Neural crest cell (in vitro differentiated cells): ENCODE measurements around the gene ACSM4. TPM values are rescaled to one million over a fixed set of nuclear protein-coding genes. Genes with fewer than 3 reads are reported as not detected.

ENCODE experiments used
- DNase-seq: peaks from one replicate; pipeline ENCODE4 v3.0.0; 2021; ENCODE audit warnings: low read depth, mixed read lengths, low spot score
- H3K27ac Mint-ChIP-seq: one replicate; pipeline ENCODE4 v1.8.0; 2021; ENCODE audit warnings: mild to moderate bottlenecking, mixed read lengths; ENCODE audit not compliant: unreplicated experiment
- H3K27me3 Mint-ChIP-seq: 2 replicates; pipeline ENCODE4 v1.8.0; 2021; ENCODE audit warnings: low read depth, mild to moderate bottlenecking, mixed read lengths
- H3K36me3 Mint-ChIP-seq: 2 replicates; pipeline ENCODE4 v1.8.0; 2021; ENCODE audit warnings: low read depth, mild to moderate bottlenecking, mixed read lengths
- H3K4me1 Mint-ChIP-seq: 2 replicates; pipeline ENCODE4 v1.8.0; 2021; ENCODE audit warnings: mixed read lengths
- H3K4me3 Mint-ChIP-seq: one replicate; pipeline ENCODE4 v1.8.0; 2021; ENCODE audit warnings: mild to moderate bottlenecking, mixed read lengths
- H3K9me3 Mint-ChIP-seq: 2 replicates; pipeline ENCODE4 v1.8.0; 2021; ENCODE audit warnings: mixed read lengths
- total RNA-seq: library from RNA; stranded (reverse); gene quantifications from 2 replicates; pipeline ENCODE4 v1.2.1, GENCODE V29; 2021
- TF ChIP-seq, protein P1 (sequence below): fragments of 200-600 bp; sonication (generic); conservative IDR thresholded peaks from 2 replicates; pipeline ENCODE4 v1.5.0; 2021; ENCODE audit warnings: antibody characterized with exemption, mild to moderate bottlenecking

ACSM4 gene
- total RNA-seq, 1 donor from 2014 or later, result not detected

DNA sequence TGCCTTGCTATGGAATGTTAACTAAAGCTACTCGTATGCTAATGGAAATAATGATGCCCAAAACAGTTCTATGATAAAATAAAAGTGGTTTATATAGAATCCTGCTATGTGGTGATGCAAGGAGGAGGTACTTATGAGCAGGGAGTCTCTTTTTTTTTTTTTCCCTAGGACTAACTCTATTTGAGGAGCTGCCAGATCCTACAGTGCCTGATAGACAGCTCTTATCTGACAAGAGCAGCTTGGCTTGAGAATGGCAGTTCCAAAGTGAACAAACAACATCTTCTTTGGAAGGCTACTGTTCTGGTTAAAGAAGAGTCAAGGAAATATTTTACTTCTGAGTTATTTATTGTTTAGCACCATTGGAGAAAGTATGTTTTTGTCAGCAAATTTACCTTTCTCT, 10.2 kb upstream of the ACSM4 start:
- Mint-ChIP-seq H3K27ac (no peak overlapping the region), H3K9me3 (peaks cover 14% of the 10 kb centered on the region), H3K4me3 (no peak overlapping the region), H3K27me3 (peaks cover 20% of the 10 kb centered on the region), H3K4me1 (no peaks in the 10 kb centered on the region), H3K36me3 (peaks cover 4% of the 10 kb centered on the region)
- TF ChIP-seq, protein P1, sequence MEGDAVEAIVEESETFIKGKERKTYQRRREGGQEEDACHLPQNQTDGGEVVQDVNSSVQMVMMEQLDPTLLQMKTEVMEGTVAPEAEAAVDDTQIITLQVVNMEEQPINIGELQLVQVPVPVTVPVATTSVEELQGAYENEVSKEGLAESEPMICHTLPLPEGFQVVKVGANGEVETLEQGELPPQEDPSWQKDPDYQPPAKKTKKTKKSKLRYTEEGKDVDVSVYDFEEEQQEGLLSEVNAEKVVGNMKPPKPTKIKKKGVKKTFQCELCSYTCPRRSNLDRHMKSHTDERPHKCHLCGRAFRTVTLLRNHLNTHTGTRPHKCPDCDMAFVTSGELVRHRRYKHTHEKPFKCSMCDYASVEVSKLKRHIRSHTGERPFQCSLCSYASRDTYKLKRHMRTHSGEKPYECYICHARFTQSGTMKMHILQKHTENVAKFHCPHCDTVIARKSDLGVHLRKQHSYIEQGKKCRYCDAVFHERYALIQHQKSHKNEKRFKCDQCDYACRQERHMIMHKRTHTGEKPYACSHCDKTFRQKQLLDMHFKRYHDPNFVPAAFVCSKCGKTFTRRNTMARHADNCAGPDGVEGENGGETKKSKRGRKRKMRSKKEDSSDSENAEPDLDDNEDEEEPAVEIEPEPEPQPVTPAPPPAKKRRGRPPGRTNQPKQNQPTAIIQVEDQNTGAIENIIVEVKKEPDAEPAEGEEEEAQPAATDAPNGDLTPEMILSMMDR, result no peak
- no peak for DNase-seq

DNA sequence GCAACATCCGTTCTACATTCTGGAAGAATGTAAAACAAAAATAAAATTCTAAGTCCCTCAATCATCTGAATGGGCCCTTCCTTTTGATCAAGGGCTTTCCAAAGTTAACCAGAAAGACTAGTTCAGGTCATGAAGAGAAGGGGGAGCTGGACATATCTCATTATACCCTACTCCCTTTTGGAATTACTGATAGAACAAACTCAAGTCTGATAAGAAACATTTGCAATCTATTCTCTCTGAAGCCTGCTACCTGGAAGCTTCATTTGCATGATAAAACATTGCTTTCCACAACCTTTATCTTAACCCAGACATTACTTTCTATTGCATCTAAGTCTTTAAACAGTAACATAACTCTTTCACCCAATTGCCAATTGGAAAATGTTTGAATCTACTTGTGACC, 8.3 kb upstream of the ACSM4 start:
- H3K4me1 Mint-ChIP-seq, result no peaks in the 10 kb centered on the region
- TF ChIP-seq, protein P1, result no peak
- no peak overlapping the region for H3K4me3 Mint-ChIP-seq
- peaks cover 25% of the 10 kb centered on the region for H3K27me3 Mint-ChIP-seq
- DNase-seq, result no peak
- peaks cover under 1% of the 10 kb centered on the region for H3K36me3 Mint-ChIP-seq
- H3K9me3 Mint-ChIP-seq, result peaks cover 11% of the 10 kb centered on the region
- H3K27ac Mint-ChIP-seq, result no peak overlapping the region

DNA sequence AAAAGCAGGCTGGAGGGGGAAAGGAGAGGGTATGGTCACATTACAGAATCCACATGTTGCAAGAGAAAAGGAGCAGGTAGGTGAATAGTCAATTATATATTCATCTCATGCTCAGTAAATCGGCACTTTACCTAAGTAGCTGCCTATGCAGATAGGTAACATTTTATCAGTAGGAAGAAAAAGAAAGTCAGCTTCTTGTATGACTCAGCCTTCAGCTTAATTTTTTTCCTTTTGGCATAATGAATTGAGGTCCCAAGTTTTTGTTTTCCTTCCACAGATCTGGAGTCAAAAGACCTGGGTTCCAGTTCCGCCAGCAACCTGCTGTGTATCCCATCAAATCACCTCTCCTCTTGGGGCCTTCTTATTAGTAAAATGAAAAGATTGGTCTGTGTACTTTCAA, 6.0 kb upstream of the ACSM4 start:
- no peak overlapping the region for H3K27ac Mint-ChIP-seq
- peaks cover 22% of the 10 kb centered on the region for H3K27me3 Mint-ChIP-seq
- no peaks in the 10 kb centered on the region for H3K4me1 Mint-ChIP-seq
- no peak for DNase-seq
- no peaks in the 10 kb centered on the region for H3K9me3 Mint-ChIP-seq
- no peak overlapping the region for H3K4me3 Mint-ChIP-seq
- no peaks in the 10 kb centered on the region for H3K36me3 Mint-ChIP-seq
- TF ChIP-seq, protein P1, result no peak

DNA sequence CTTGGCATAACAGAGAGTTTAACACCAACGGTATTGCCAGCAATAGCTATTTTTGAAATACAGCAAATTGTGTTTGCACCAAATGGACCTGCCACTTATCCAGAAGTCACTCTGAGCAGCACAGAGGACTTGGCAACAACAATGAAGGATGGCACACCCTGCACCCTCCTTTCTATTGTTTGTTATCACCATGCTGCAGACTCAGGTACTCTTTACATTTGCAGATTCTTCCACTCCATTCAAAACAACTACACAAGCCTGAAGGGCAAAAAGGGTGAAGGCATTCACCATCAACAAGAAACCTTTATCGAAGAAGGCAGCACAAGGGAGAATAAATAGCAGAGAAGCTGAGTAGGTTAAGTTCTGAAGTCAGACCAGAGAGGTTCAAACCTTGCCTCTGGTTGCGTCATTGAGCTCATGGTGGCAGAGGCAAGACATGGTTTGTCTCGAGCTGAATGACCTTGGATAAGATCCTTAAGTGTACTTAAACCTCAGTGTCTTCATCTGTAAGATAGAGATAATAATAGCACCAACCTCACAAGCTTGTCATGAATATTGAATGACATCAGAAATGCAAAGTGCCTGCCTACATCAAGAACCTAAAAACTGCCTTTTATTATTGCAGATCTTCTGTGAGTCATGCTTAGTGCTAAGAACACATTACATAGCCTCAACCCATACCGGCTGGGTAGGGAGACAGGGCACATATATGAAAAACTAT, 1.4 kb upstream of the ACSM4 start:
- TF ChIP-seq, protein P1, result no peak
- H3K36me3 Mint-ChIP-seq, result no peaks in the 10 kb centered on the region
- no peak for DNase-seq
- no peaks in the 10 kb centered on the region for H3K4me1 Mint-ChIP-seq
- peaks cover 29% of the 10 kb centered on the region for H3K27me3 Mint-ChIP-seq
- H3K9me3 Mint-ChIP-seq, result no peaks in the 10 kb centered on the region
- no peak overlapping the region for H3K4me3 Mint-ChIP-seq
- no peak overlapping the region for H3K27ac Mint-ChIP-seq

DNA sequence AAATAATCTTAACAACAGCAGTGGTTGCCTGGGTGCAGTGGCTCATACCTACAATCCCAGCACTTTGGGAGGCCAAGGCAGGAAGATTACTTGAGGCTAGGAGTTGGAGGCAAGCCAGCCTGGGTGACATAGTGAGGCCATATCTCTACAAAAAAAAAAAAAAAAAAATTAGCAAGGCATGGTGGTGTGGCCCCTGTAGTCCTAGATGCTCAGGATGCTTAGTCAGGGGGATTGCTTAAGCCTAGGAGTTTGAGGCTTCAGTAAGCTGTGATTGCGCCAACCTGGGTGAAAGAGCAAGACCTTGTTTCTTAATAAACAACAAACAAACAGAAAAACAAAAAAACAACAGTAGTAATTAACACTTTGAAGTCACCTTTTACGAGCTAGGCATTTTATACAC, 642 bp upstream of the ACSM4 start:
- TF ChIP-seq, protein P1, result no peak
- Mint-ChIP-seq H3K9me3 (no peaks in the 10 kb centered on the region), H3K27me3 (peaks cover 21% of the 10 kb centered on the region), H3K4me1 (no peaks in the 10 kb centered on the region), H3K4me3 (no peak overlapping the region), H3K27ac (no peak overlapping the region), H3K36me3 (no peaks in the 10 kb centered on the region)
- DNase-seq, result no peak
